Measurements from ENCODE around the gene HPS1. TPM values are rescaled to one million over a fixed set of nuclear protein-coding genes. Genes with fewer than 3 reads are reported as not detected.
"Not testable (repeated sequence)": the region's sequence is repeated elsewhere in the genome, so short reads cannot be mapped to it uniquely, and the experiment has no call there.

The HPS1 gene
- total RNA-seq, 1 donor from 2014 or later, result 104 TPM

GRCh38 chr10:98390406-98390805, 56.3 kb downstream of the HPS1 start:
- POLR2A ChIA-PET, result no interaction called here
- H3K9me3 Mint-ChIP-seq, result no peaks in the 10 kb centered on the region
- H3K27ac Mint-ChIP-seq, result no peak overlapping the region
- peaks cover 13% of the 10 kb centered on the region for H3K4me1 Mint-ChIP-seq
- DNase-seq (no peak), ATAC-seq (ENCODE audit: low read depth) (no peak)
- no peak overlapping the region for H3K4me3 Mint-ChIP-seq
- CTCF ChIA-PET, result no interaction called here
- intact Hi-C loops (cut with micrococcal nuclease), result no loop called here
- H3K36me3 Mint-ChIP-seq (ENCODE audit: low read depth), result no peaks in the 10 kb centered on the region
- TF ChIP-seq, protein P1, sequence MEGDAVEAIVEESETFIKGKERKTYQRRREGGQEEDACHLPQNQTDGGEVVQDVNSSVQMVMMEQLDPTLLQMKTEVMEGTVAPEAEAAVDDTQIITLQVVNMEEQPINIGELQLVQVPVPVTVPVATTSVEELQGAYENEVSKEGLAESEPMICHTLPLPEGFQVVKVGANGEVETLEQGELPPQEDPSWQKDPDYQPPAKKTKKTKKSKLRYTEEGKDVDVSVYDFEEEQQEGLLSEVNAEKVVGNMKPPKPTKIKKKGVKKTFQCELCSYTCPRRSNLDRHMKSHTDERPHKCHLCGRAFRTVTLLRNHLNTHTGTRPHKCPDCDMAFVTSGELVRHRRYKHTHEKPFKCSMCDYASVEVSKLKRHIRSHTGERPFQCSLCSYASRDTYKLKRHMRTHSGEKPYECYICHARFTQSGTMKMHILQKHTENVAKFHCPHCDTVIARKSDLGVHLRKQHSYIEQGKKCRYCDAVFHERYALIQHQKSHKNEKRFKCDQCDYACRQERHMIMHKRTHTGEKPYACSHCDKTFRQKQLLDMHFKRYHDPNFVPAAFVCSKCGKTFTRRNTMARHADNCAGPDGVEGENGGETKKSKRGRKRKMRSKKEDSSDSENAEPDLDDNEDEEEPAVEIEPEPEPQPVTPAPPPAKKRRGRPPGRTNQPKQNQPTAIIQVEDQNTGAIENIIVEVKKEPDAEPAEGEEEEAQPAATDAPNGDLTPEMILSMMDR (IDR thresholded peaks at IDR 0.05), result no peak
- H3K27me3 Mint-ChIP-seq, result no peaks in the 10 kb centered on the region

- no peaks in the 10 kb centered on the region for H3K27me3 Mint-ChIP-seq
- H3K9me3 Mint-ChIP-seq, result no peaks in the 10 kb centered on the region
- ATAC-seq (ENCODE audit: low read depth) (no peak), DNase-seq (no peak)
- ChIA-PET CTCF (no interaction called here), POLR2A (no interaction called here)
- TF ChIP-seq, protein P1 (IDR thresholded peaks at IDR 0.05), result no peak
- peaks cover 13% of the 10 kb centered on the region for H3K4me1 Mint-ChIP-seq
- no peak overlapping the region for H3K27ac Mint-ChIP-seq
- H3K4me3 Mint-ChIP-seq, result no peak overlapping the region
- intact Hi-C loops (cut with micrococcal nuclease), result no loop called here
- H3K36me3 Mint-ChIP-seq (ENCODE audit: low read depth), result no peaks in the 10 kb centered on the region
These were observed 57.3 kb downstream of the HPS1 start for GRCh38 chr10:98389398-98389797.

DNA sequence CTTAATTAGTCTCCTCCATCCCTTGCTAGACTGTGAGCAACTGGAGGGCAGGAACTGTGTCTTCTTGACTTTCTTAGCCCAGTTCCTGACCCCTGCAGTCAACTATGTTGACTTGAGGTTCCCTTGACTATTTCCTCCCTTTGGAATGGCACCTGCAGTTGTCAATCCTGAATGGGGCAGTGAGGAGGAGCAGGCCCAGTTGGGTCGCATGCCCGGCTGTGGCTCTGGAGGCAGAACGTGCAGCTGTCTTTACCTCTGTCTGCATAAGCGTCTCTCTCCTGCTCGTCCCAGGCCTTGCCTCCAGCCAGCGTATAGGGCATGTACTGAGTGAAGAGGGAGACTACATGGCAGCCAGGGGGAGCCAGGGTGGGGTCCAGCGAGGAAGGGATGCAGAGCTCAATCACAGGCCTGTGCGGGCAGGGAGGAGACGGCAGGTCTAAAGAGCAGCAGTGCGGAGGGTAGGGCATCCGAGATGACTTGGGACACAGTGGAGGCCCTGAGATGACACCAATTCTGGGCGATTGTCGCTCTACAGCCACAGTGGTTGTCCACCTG, 58.6 kb downstream of the HPS1 start:
- Mint-ChIP-seq H3K4me3 (no peak overlapping the region), H3K9me3 (no peaks in the 10 kb centered on the region), H3K4me1 (peaks cover 13% of the 10 kb centered on the region), H3K27me3 (no peaks in the 10 kb centered on the region), H3K27ac (no peak overlapping the region), H3K36me3 (ENCODE audit: low read depth) (peaks cover 1% of the 10 kb centered on the region)
- CTCF ChIA-PET, result no interaction called here
- TF ChIP-seq, protein P1 (IDR thresholded peaks at IDR 0.05), result no peak
- DNase-seq (no peak), ATAC-seq (ENCODE audit: low read depth) (no peak)
- intact Hi-C loops (cut with micrococcal nuclease), result no loop called here
- POLR2A ChIA-PET, result no interaction called here

GRCh38 chr10:98384531-98385133, 62.1 kb downstream of the HPS1 start:
- H3K9me3 Mint-ChIP-seq, result no peaks in the 10 kb centered on the region
- H3K27me3 Mint-ChIP-seq, result no peaks in the 10 kb centered on the region
- TF ChIP-seq, protein P1 (IDR thresholded peaks at IDR 0.05), result no peak
- no peaks in the 10 kb centered on the region for H3K4me1 Mint-ChIP-seq
- H3K27ac Mint-ChIP-seq, result no peak overlapping the region
- no peak for DNase-seq
- POLR2A ChIA-PET, result no interaction called here
- intact Hi-C loops (cut with micrococcal nuclease), result no loop called here
- CTCF ChIA-PET, result no interaction called here
- no peak for ATAC-seq (ENCODE audit: low read depth)
- H3K36me3 Mint-ChIP-seq (ENCODE audit: low read depth), result peaks cover 3% of the 10 kb centered on the region
- no peak overlapping the region for H3K4me3 Mint-ChIP-seq

GRCh38 chr10:98383869-98384268, 62.9 kb downstream of the HPS1 start:
- Mint-ChIP-seq H3K9me3 (no peaks in the 10 kb centered on the region), H3K4me3 (no peak overlapping the region), H3K27me3 (no peaks in the 10 kb centered on the region), H3K36me3 (ENCODE audit: low read depth) (peaks cover 3% of the 10 kb centered on the region), H3K4me1 (no peaks in the 10 kb centered on the region), H3K27ac (no peak overlapping the region)
- intact Hi-C loops (cut with micrococcal nuclease), result no loop called here
- CTCF ChIA-PET, result no interaction called here
- no peak for ATAC-seq (ENCODE audit: low read depth)
- TF ChIP-seq, protein P1 (IDR thresholded peaks at IDR 0.05), result no peak
- POLR2A ChIA-PET, result no interaction called here
- no peak for DNase-seq

GRCh38 chr10:98383134-98383667, 63.5 kb downstream of the HPS1 start:
- DNase-seq; H3K36me3 Mint-ChIP-seq (ENCODE audit: low read depth); CTCF ChIA-PET; H3K4me1 Mint-ChIP-seq; H3K9me3 Mint-ChIP-seq; ATAC-seq (ENCODE audit: low read depth); POLR2A ChIA-PET; H3K4me3 Mint-ChIP-seq; H3K27ac Mint-ChIP-seq; H3K27me3 Mint-ChIP-seq; intact Hi-C loops (cut with micrococcal nuclease): not testable (repeated sequence)
